ENCODE data around the gene ZBTB8OS. TPM values are rescaled to one million over a fixed set of nuclear protein-coding genes. Genes with fewer than 3 reads are reported as not detected.

The ZBTB8OS gene
- total RNA-seq, 1 experiment from 2014 or later: 60.5 TPM

- no peaks in the 10 kb centered on the region for H3K27me3 Mint-ChIP-seq (ENCODE audit: low read depth)
- no peak for TF ChIP-seq ZMAT4 (CRISPR knock-in tag; IDR thresholded peaks at IDR 0.05)
- TF ChIP-seq MXD4 (CRISPR knock-in tag; IDR thresholded peaks at IDR 0.05; ENCODE audit: borderline replicate concordance): no peak
- no peak for TF ChIP-seq ZNF423 (CRISPR knock-in tag; IDR thresholded peaks at IDR 0.05)
- no peak for TF ChIP-seq NFATC4 (CRISPR knock-in tag; IDR thresholded peaks at IDR 0.05)
- no peak for TF ChIP-seq ETV6 (CRISPR knock-in tag; IDR thresholded peaks at IDR 0.05)
- no peak for TF ChIP-seq ZNF416 (CRISPR knock-in tag; IDR thresholded peaks at IDR 0.05)
- TF ChIP-seq PREB (CRISPR knock-in tag; IDR thresholded peaks at IDR 0.05; ENCODE audit: borderline replicate concordance): no peak
- TF ChIP-seq GTF2I (CRISPR knock-in tag; conservative IDR thresholded peaks at IDR 0.05): no peak
- TF ChIP-seq ZNF317 (CRISPR knock-in tag; IDR thresholded peaks at IDR 0.05; ENCODE audit: borderline replicate concordance, low read depth): no peak
- no peak for TF ChIP-seq KAT7 (CRISPR knock-in tag; IDR thresholded peaks at IDR 0.05; ENCODE audit: borderline replicate concordance)
- no peak for TF ChIP-seq USF1 (CRISPR knock-in tag; IDR thresholded peaks at IDR 0.05)
- TF ChIP-seq ZNF263 (CRISPR knock-in tag; IDR thresholded peaks at IDR 0.05; ENCODE audit: low read depth): no peak
- ATAC-seq (no peak), DNase-seq (ENCODE audit: low spot score) (no peak)
- H3K4me3 Mint-ChIP-seq: no peak overlapping the region
- H3K9me3 Mint-ChIP-seq: no peaks in the 10 kb centered on the region
- no peak overlapping the region for H3K27ac Mint-ChIP-seq
- peaks cover 85% of the 10 kb centered on the region for H3K36me3 Mint-ChIP-seq
- peaks cover 6% of the 10 kb centered on the region for H3K4me1 Mint-ChIP-seq
- CTCF ChIA-PET: no interaction called here
- POLR2A ChIA-PET: no interaction called here
Observed at GRCh38 chr1:32659581-32659980, 9.2 kb upstream of the ZBTB8OS start.

DNA sequence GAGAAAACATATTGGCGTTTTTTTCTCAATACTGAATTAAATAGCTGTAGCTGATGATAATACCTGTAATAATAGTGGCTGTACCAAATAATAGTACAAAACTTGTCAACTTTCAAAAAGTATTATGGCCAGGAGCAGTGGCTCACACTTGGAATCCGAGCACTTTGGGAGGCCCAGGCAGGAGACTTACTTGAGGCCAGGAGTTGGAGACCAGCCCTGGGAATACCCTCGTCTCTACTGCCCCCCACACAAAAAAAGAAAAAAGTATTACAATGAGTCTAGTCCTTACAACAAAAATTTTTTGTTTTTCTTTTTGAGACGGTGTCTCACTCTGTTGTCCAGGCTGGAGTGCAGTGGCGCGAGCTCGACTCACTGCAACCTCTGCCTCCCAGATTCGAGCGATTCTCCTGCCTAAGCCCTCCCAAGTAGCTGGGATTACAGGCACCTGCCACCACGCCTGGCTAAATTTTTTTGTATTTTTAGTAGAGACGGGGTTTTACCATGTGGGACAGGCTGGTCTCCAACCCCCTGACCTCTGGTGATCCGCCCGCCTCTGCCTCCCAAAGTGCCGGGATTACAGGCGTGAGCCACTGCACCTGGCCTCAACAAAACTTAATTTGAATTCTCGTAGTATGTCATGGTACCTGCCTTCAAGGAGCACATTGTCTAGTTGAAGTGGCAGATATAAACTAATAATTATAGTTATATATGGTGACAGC lies 2.1 kb upstream of the ZBTB8OS start:
- CTCF ChIA-PET: interaction anchor here (2.1 kb wide), 1 partner anchor 132 kb away, joined by 10 read pairs; no protein-coding TSS in a partner anchor
- ATAC-seq (no peak), DNase-seq (ENCODE audit: low spot score) (no peak)
- H3K4me3 Mint-ChIP-seq: peak overlapping the region; percentile 99
- H3K27me3 Mint-ChIP-seq (ENCODE audit: low read depth): no peaks in the 10 kb centered on the region; the same call in 1 of the 2 replicates
- H3K9me3 Mint-ChIP-seq: peaks cover 8% of the 10 kb centered on the region
- H3K4me1 Mint-ChIP-seq: peaks cover 33% of the 10 kb centered on the region
- TF ChIP-seq CREB1 (CRISPR knock-in tag; IDR thresholded peaks at IDR 0.05): no peak
- TF ChIP-seq MAX (CRISPR knock-in tag; IDR thresholded peaks at IDR 0.05): no peak
- no peak for TF ChIP-seq RORB (CRISPR knock-in tag; IDR thresholded peaks at IDR 0.05)
- no peak for TF ChIP-seq NR2C2 (CRISPR knock-in tag; IDR thresholded peaks at IDR 0.05)
- no peak for TF ChIP-seq FOXP1 (CRISPR knock-in tag; IDR thresholded peaks at IDR 0.05; ENCODE audit: borderline replicate concordance)
- TF ChIP-seq, protein P1, sequence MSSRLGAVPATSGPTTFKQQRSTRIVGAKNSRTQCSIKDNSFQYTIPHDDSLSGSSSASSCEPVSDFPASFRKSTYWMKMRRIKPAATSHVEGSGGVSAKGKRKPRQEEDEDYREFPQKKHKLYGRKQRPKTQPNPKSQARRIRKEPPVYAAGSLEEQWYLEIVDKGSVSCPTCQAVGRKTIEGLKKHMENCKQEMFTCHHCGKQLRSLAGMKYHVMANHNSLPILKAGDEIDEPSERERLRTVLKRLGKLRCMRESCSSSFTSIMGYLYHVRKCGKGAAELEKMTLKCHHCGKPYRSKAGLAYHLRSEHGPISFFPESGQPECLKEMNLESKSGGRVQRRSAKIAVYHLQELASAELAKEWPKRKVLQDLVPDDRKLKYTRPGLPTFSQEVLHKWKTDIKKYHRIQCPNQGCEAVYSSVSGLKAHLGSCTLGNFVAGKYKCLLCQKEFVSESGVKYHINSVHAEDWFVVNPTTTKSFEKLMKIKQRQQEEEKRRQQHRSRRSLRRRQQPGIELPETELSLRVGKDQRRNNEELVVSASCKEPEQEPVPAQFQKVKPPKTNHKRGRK (CRISPR knock-in tag; IDR thresholded peaks at IDR 0.05; ENCODE audit: borderline replicate concordance): no peak
- no peak for TF ChIP-seq ATF1 (CRISPR knock-in tag; IDR thresholded peaks at IDR 0.05)
- TF ChIP-seq E2F4 (CRISPR knock-in tag; IDR thresholded peaks at IDR 0.05; ENCODE audit: borderline replicate concordance, low read depth): no peak
- TF ChIP-seq EMX1 (CRISPR knock-in tag; IDR thresholded peaks at IDR 0.05): no peak
- TF ChIP-seq TEAD1 (CRISPR knock-in tag; IDR thresholded peaks at IDR 0.05): no peak
- H3K36me3 Mint-ChIP-seq: peaks cover 62% of the 10 kb centered on the region
- peak overlapping the region; percentile 97 for H3K27ac Mint-ChIP-seq
- POLR2A ChIA-PET: interaction anchor here (0.7 kb wide), 1 partner anchor 258 kb away, joined by 3 read pairs; the partner anchor contains the start of gene BSDC1
